ENCODE results near the gene AKAP11.
A peak's percentile ranks its signal among the peaks of the same experiment; 100 is the strongest.
"Not testable (repeated sequence)": the region's sequence is repeated elsewhere in the genome, so short reads cannot be mapped to it uniquely, and the experiment has no call there.

The AKAP11 gene, protein sequence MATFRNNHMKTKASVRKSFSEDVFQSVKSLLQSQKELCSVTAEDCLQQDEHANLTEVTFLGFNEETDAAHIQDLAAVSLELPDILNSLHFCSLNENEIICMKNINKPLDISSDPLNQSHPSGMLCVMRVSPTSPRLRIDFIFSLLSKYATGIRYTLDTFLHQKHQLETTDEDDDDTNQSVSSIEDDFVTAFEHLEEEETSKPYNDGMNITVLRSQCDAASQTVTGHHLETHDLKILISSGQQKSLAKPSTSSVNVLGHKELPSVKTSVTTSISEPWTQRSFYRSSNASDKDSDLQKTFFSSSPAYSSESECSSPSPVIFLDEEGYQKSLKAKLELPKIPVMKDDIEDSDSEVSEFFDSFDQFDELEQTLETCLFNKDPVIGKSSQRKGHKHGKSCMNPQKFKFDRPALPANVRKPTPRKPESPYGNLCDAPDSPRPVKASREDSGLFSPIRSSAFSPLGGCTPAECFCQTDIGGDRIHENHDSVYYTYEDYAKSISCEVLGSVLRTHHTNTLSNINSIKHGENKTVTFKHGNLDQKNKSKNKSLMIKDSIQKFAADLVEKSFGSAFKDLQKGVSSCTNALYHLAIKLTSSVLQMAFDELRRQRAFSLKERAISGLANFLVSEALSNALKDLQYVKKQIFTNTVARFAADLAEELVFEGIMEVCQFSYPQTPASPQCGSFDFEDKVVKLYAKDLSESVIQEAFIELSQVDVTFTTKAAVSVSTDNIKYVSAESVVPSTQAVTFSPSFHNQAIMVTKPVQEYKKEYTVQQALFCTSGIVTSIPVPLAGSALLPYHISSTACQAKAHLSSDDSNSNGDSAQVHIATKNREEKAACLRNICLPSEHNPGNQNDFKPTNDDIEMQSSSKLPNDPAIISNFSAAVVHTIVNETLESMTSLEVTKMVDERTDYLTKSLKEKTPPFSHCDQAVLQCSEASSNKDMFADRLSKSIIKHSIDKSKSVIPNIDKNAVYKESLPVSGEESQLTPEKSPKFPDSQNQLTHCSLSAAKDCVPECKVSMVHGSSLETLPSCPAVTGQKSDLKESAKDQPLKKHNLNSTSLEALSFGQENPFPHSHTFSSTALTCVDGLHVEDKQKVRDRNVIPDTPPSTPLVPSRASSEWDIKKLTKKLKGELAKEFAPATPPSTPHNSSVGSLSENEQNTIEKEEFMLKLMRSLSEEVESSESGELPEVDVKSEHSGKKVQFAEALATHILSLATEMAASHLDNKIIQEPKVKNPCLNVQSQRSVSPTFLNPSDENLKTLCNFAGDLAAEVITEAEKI (N-terminal part only)

DNA sequence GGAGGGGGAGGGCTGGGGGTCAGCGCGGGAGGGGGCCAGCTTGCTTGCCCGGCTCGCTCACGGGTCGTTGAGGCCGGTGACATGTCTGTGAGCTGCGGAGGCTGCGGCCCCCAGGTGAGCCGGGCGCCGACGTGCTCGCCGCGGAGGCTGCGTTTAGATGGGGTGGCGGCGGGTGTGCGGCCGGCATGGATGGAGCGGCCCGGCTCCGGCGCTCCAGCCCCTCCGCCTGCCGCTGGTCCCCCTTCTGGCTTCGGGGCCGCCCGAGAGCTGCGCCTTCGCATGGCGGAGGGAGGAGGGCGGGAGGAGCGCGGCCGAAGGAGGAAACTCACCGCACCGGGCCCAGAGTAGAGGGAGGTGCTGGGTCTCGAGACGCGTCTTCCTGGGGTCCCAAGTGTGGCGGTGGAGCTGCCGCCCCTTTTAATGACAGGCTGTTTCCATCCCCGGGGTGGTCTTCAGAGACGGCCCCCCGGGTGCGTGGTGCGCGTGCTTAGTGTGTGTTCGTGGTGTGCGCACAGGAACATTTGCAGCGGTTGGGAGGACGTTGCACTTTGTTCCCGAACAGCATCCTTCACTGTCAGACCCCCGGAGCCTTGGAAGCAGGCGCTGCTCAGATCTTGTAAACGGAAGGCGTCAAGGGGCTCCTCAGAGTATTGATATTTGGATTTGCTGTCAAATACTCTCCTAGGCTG is at the start of gene AKAP11:
Gene AKAP11 (plus strand): TSS at position 38 of the 689 bp plus-strand sequence. CDS start 14,197 bp downstream, outside the sequence.
- peak; percentile 33 for DNase-seq (ENCODE audit: low spot score)

DNA sequence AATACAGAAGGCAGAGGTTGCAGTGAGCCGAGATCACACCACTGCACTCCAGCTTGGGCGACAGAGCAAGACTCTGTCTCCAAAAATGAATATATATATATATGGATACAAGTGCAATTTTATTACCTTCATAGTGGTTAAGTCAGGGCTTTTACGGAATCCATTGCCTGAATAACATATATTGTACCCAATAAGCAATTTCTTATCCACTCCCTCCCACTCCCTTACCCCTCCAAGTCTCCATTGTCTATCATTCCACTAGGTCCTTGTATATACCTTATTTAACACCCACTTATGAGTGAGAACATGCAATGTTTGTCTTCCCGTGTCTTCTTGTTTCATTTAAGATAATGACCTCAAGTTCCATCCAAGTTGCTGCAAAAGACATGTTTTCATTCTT is 48.3 kb upstream of the AKAP11 start:
- no peak for DNase-seq (ENCODE audit: low spot score)

DNA sequence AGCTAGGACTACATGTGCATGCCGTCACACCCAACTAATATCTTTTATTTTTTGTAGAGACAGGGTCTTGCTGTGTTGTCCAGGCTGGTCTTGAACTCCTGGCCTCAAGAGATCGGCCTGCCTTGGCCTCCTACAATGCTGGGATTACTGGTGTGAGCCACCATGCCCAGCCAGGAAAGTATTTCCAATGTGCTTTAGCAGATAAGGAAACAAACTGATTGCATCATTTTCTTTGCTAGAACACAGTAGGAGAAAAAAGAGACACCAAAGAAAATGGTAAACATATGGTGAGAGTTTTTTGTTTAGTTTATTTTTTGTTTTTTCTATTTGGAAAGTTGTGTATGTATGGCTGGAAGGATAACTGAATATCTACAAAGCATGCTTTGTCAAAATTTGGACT is 46.9 kb upstream of the AKAP11 start:
- DNase-seq (ENCODE audit: low spot score) = no peak

DNA sequence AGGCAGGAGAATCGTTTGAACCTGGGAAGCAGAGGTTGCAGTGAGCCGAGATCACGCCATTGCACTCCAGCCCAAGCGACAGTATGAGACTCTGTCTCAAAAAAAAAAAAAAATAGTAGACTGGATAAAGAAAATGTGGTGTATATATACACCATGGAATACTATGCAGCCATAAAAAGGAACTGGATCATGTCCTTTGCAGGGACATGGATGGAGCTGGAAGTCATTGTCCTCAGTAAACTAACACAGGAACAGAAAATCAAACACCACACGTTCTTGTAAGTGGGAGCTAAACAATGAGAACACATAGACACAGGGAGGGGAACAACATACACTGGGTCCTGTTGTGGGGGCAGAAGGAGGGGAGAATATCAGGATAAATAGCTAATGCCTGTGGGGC is 45.2 kb upstream of the AKAP11 start:
- DNase-seq (ENCODE audit: low spot score) = not testable (repeated sequence)

DNA sequence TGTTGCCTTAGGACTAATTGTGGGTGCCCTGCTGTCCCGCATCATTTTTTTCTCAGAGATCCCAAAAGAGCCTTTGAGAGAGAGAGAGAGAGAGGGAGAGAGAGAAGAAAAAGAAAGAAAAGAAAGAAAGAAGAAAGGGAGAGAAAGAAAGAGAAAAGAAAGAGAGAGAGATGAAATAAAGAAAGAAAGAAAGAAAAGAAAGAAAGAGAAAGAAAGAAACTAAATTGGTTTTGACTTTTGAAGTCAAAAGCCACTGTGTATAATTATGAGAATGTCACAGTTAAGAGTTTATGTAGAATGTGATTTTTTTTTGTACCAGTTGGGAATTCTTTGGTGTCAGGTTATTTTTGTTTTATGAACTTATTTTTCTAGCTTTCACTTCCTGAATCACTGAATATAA is 43.4 kb upstream of the AKAP11 start:
- no peak for DNase-seq (ENCODE audit: low spot score)

DNA sequence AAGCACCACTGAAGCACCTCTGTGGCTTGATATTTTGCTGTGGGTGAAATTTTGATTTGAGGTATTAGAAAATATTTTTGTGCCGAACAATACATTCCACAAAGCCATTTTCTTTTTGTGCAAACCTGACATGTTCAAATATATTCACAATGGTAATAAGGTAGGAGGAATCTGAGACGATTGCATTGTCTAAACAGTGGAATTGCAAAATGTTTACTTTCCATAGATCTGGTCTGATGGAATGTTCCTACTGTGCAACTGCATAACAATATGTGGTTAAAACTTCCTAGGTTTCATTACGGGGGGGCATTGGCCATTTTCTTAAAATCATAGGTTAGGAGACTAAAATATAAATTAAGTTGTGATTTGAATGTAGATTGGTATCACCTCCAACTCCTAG is 42.7 kb upstream of the AKAP11 start:
- no peak for DNase-seq (ENCODE audit: low spot score)

DNA sequence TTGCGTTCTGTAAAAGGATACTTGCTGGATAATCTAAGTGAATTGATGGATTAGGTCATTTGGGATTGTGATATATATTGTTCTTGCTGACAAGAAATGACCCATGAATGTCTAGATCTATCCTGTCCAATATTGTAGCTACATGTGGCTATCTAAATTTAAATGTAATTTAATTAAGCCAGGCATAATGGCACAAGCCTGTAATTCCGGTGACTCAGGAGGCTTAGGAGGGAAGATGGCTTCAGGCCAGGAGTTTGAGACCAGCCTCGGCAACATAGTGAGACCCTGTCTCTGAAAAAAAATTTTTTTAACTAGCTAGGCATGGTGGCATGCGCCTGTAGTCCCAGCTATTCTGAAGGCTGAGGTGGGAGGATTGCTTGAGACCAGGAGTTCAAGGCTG is 39.3 kb upstream of the AKAP11 start:
- DNase-seq (ENCODE audit: low spot score) = no peak

DNA sequence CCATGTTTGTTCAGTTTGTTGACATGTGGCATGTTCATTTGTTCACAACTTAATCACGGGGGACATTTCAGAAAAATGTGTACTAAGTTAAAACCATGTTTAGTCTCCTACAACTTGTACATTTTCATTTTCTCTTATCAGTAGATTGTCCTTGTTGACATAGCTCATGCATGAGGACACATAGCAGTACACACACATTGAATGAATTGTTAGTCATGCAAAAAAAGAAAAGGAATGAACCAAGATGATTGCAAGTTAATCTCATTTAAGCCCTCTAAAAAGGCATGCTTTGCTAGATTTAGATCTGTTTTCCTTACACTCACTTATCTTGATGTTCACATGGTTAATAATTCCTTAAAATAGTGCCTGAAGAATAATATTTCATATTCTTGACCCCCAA is 38.2 kb upstream of the AKAP11 start:
- no peak for DNase-seq (ENCODE audit: low spot score)

DNA sequence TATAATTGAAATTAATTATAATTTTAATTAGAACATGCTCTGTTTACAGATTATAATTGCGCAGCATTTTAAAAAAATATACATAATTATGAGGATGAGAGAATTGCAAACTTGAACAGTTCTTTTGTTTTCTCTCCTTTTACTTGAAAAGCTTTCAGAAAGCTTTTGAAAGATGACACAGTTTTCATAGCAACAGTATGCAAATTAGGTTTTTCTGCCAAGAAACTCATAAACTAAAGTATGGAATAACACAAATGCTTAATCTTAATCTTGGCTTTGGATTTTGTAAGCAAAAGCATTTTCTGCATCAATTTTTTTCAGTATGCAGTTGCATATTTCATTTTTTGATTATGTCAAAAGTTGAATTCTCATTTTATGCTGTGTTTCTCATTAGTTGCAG is 32.8 kb upstream of the AKAP11 start:
- no peak for DNase-seq (ENCODE audit: low spot score)

DNA sequence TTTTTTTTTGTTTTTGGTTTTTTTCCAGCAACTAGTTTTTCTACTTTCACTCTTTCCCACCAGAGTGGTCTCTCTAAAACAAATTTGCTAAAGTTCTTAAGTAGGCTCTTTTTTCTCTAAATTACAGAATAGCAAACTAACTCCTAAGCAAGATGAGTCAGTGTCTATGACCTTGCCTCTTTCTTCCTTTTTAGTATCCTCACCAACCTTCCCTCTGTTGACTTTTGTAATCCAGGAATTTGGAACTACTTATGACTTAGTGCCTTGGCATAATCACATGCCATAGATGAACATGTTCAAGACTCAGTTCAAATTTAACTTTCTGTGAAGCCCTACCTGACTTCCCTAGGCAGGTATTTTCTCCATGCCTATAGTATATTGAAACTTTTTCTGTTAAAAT is 32.3 kb upstream of the AKAP11 start:
- DNase-seq (ENCODE audit: low spot score) = no peak

DNA sequence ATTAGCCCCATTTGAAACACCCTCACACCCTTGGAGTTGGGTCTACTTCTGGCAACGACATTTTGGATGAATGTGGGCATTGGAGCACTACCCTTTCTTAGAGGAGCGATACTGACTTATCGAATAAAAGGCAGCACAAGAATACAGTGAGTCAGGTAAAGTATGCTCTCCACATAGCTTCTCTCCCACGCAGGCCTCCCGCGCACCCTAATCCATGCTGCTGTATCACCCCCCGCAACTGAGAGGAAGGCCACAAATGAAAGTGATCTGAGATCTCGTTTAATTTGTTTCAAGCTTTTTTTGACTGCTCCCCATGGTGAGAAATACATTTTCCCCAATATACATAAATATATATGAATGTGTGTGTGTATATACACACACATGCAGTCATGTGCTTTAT is 25.4 kb upstream of the AKAP11 start:
- no peak for DNase-seq (ENCODE audit: low spot score)

DNA sequence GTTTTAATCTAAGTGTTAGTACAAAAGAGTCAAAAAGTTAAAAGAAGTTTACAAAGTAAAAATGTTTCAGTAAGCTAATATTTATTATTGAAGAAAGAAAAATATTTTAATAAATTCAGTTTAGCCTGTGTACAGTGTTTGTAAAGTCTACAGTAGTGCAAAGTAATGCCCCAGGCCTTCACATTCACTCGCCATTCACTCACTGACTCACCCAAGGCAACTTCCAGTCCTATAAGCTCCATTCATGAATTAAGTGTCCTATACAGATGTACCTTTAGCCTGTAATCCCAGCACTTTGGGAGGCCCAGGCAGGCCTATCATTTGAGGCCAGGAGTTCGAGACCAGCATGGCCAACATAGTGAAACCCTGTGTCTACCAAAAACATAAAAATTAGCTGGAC is 24.1 kb upstream of the AKAP11 start:
- no peak for DNase-seq (ENCODE audit: low spot score)

DNA sequence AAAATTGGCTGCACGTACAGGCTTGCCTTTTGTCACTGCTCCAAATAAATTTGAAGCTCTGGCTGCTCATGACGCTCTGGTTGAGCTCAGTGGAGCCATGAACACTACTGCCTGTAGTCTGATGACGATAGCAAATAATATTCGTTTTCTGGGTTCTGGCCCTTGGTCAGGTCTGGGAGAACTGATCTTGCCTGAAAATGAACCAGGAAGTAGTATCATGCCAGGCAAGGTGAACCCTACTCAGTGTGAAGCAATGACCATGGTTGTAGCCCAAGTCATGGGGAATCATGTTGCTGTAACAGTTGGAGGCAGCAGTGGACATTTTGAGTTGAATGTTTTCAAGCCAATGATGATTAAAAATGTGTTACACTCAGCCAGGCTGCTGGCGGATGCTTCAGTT is 16.1 kb upstream of the AKAP11 start:
- DNase-seq (ENCODE audit: low spot score) = no peak

DNA sequence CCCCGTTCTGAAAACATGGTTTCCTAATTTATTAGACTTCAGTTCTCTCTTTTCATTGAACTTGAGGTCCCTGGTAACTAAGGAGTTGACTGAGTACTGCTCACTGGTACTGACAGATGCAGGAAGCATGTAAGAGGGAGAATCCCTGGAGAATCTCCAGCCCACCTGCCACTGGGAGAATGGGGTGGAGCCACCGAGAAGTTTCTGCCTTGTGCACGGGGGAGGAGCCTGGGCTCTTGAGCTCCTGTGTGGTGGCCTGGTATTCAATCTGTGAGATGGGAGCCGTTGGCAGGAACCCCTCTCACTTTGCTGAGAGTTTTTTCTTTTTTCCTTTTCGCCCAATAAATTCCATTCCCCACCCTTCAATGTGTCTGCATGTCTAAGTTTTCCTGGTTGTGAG is 13.2 kb upstream of the AKAP11 start:
- no peak for DNase-seq (ENCODE audit: low spot score)

DNA sequence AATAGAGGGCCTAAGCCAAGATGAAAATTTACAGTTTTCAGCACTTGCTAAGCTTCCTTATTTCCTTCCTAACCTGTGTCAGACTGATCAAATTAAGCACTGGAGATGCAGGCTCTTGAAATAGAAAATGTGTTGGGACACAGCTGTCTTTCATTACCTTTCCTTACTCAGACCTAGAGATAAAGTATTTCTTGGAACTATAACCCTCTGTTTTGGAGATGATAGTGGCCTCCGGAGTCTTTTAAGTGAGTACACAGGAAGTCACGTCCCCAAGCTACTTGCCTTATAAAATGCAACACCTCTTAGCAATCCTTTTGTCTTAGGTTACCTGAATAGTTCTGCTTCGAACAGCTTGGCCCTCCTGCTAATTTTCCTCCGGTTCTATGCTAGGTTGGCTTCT is 12.4 kb upstream of the AKAP11 start:
- DNase-seq (ENCODE audit: low spot score) = no peak

DNA sequence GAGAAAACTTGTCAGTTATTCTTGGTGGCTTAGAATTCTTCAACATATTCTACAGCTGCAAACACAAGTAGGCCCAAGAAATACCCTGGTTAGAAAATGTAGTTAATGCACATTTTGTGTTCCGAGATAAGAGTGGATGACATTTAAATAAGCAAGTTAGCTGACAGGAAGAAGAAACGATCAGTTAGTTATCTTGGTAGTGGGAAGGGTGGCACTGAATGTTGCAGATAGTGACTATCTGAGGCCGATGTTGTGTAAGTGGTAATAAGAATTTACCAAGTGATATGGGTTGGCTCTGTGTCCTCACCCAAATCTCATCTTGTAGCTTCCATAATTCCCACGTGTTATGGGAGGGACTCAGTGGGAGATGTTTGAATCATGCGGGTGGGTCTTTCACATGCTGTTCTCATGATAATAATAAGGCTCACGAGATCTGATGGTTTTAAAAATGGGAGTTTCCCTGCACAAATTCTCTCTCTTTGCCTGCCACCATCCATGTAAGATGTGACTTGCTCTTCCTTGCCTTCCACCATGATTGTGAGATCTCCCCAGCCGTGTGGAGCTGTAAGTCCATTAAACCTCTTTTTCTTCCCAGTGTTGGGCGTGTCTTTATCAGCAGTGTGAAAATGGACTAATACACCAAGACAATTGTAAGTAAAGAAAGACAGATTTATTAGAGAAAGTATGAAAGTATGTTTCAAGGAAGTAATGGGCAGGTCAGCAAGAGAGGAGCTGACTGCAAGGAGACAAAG is 10.9 kb upstream of the AKAP11 start:
- DNase-seq (ENCODE audit: low spot score) = no peak

DNA sequence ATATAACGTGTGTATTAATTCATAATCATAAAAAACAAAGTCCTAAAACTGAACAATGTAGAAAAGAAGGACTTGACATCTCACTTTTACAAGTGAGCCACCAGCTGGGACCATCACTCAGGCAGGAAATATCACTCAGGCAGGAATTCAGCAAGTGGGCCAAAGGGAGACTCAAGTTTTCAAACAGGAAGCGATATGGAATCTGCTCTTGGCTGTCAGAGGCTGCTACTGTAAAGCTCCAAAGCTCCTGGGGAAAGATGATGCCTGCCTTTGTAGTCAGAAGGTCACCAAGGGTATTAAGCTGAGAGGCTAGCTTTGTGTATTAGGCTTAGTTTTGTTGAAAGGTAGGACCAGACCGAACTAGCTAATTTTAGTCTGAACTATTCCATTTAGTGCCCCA is 5.5 kb upstream of the AKAP11 start:
- no peak for DNase-seq (ENCODE audit: low spot score)

DNA sequence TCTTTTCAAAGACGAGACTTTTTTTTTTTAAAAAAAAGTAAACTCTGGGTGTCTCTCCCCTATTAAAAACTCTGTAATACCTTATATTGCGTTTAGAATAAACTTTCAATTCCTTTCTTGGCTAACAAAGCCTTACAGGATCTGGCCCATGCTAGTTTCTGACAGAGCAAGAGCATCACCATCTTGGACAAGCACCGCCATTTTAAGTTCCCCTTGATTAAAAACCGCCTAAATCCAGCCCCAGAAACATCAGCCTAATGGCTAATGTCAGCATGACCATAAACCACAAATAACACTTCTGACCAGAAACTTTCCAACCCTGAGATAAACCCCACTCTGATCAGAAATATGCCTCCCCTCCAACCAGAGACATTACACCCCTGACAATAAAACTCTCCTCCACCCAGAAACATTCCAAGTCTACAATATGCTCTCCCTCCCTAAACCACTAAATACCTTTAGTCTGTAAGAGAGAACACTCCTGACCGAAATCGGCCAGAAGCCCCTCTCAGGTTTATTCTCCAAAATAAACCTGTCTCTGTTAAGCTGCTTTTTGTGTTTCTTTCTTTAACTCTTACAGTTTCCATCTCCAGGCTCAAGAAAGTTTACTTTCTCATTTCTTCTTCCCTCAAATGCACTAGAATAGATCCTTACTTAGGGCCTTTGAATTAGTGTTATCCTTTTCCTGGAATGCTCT is 1.6 kb upstream of the AKAP11 start:
- no peak for DNase-seq (ENCODE audit: low spot score)

DNA sequence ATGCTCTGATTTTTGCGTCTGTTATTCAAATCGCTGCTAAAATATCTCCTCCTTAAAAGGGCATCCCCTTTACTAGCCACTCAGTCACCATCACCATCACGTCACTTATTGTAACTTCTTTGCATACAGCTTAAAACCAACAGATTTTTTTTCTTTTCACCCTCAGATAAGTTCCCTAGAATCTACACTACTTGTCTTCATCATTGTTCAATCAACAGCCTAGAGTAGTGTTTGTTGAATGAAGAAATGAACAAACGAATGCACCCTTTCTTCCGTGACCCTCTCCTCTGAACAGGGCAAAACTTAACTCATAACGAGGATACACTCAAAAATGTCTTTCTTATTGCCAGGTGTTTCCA is 1.1 kb upstream of the AKAP11 start:
- DNase-seq (ENCODE audit: low spot score) = no peak

DNA sequence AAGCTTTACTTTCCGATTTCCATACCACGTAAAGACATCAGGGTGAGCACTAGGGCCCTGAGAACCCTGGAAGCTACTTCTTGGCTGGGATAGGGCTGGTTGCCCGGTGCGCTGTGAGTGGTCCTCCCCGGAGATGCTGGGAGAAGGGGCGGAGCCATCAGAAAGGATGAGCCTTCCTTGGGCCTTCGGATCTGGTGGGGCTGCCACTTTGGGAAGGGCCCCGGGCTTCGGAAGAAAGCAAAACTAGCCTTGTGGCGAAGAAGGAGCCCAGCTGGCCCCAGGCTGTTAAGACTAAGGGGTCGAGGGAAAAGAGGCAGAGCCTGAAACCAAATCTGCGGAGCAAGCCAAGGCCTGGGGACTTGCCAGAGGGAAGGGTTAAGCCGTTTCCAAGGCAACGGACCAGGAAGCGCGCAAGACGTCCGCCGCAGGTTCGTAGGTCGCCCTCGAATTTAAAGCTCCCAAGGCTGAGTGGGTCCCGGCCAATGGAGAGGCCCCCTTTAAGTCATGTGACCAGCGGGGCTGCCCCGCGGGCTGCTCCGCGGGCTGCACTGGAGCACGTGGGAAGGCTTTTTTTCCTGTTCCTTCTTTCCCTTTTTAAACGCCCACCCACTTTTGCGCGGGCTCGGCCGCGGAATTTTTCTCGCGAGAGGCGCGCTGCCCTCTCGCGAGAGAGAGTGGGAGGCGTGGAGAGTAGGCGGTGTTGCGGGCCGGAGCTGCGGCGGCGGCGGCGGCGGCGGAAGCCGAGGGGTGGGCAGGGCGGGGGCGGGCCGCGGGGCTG is 426 bp upstream of the AKAP11 start:
- DNase-seq (ENCODE audit: low spot score) = peak; percentile 96

All from activated CD4-positive, alpha-beta T cell treated with anti-CD3 and anti-CD28 coated beads, Interleukin-2, Interleukin-4, amounts not matched to agents 100 ng/mL and 50 ng/mL, durations not matched to agents 16 hours and 8 hours (primary cell).